Prostate gland (tissue), 2 donors: ENCODE results near the gene PRKAA1. TPM values are rescaled to one million over a fixed set of nuclear protein-coding genes. Genes with fewer than 3 reads are reported as not detected.
"Not testable (repeated sequence)": the region's sequence is repeated elsewhere in the genome, so short reads cannot be mapped to it uniquely, and the experiment has no call there.

Experiments
- DNase-seq: peaks from one replicate; pipeline ENCODE4 v3.0.0-alpha.2; 2019; ENCODE audit warnings: low spot score
- H3K27ac ChIP-seq, 2 donors: fragments of 200-600 bp; sonication (generic); 2 replicates each; pipeline ENCODE4 v1.5.1; 2017 to 2019
- H3K27me3 ChIP-seq: fragments of 200-600 bp; sonication (generic); replicated peaks from 2 replicates; pipeline ENCODE4 v1.5.1; 2019; ENCODE audit not compliant: insufficient read depth
- H3K36me3 ChIP-seq, 2 donors: fragments of 200-600 bp; sonication (generic); 1 replicate in 1 of 2; 2 replicates in 1 of 2; pipeline versions ENCODE4 v1.5.1 to v1.8.1; 2017 to 2019
- H3K4me1 ChIP-seq: fragments of 200-600 bp; sonication (generic); replicated peaks from 2 replicates; pipeline ENCODE4 v1.5.1; 2019
- H3K4me3 ChIP-seq, 2 donors: fragments of 200-600 bp; sonication (generic); 2 replicates each; pipeline ENCODE4 v1.5.1; 2017 to 2019
- H3K9me3 ChIP-seq: fragments of 200-600 bp; sonication (generic); 2 replicates; pipeline ENCODE4 v1.5.1; 2017
- CTCF ChIP-seq, 4 experiments: fragments of 200-600 bp in 2 of 4; fragments of 450-650 bp in 2 of 4; sonication (generic) in 2 of 4; IDR thresholded peaks; 1 replicate in 3 of 4; 2 replicates in 1 of 4; pipeline ENCODE4 v1.5.1; 2016 to 2019; ENCODE audit warnings: antibody characterized with exemption in 4 of 4, mild to moderate bottlenecking in 2 of 4, moderate library complexity in 2 of 4
- POLR2A ChIP-seq: fragments of 450-650 bp; IDR thresholded peaks from one replicate; pipeline ENCODE4 v1.6.1; 2016; ENCODE audit warnings: antibody characterized with exemption, mild to moderate bottlenecking
- POLR2AphosphoS5 ChIP-seq: sonication (generic); formaldehyde crosslinking; IDR thresholded peaks from one replicate; pipeline ENCODE4 v1.6.1; 2017; ENCODE audit warnings: antibody characterized with exemption
- WGBS: methylation state at CpG from one replicate; pipeline ENCODE4 v1.1.5; 2018; 5-methylcytosine and 5-hydroxymethylcytosine counted together
- intact Hi-C: fragments of 100-400 bp; cut with DNase I; formaldehyde crosslinking; loops from one replicate; pipeline ENCODE4 v1.14.2; 2022
- total RNA-seq, 2 donors: library from RNA; depleted of rRNA; stranded (reverse); fragments of >200 nt; gene quantifications; one replicate each; pipeline ENCODE4 v1.1.0, GENCODE V29; 2016

PRKAA1 gene
- total RNA-seq, 2 donors from 2014 or later = 64.9 to 110 TPM

GRCh38 chr5:40733434-40733833, 64.7 kb downstream of the PRKAA1 start:
- 86% methylated on average over 2 of the region's 2 CpGs for WGBS
- intact Hi-C loops = no loop called here

GRCh38 chr5:40722497-40722911, 75.7 kb downstream of the PRKAA1 start:
- H3K27me3 ChIP-seq, H3K36me3 ChIP-seq, H3K4me3 ChIP-seq, H3K4me1 ChIP-seq, H3K27ac ChIP-seq, H3K9me3 ChIP-seq, DNase-seq, intact Hi-C loops: not testable (repeated sequence)
- WGBS = 97% methylated on average over 36 of the region's 37 CpGs

More at GRCh38 chr5:40733434-40733833, 64.7 kb downstream of the PRKAA1 start:
- H3K9me3 ChIP-seq = no peaks in the 10 kb centered on the region
- no peaks in the 10 kb centered on the region for H3K27me3 ChIP-seq
- H3K4me1 ChIP-seq = no peaks in the 10 kb centered on the region
- no peaks in the 10 kb centered on the region for H3K36me3 ChIP-seq
- no peak overlapping the region for H3K27ac ChIP-seq
- no peak for DNase-seq
- H3K4me3 ChIP-seq = no peak overlapping the region
- TF ChIP-seq POLR2A = no peak
- TF ChIP-seq CTCF (IDR thresholded peaks at IDR 0.05) = no peak
- no peak for TF ChIP-seq POLR2AphosphoS5

- intact Hi-C loops = no loop called here
- Histone ChIP-seq H3K27me3 (no peaks in the 10 kb centered on the region), H3K4me3 (no peak overlapping the region), H3K27ac (no peak overlapping the region), H3K36me3 (no peaks in the 10 kb centered on the region), H3K9me3 (no peaks in the 10 kb centered on the region), H3K4me1 (no peaks in the 10 kb centered on the region)
- TF ChIP-seq POLR2A (no peak), CTCF (IDR thresholded peaks at IDR 0.05) (no peak), POLR2AphosphoS5 (no peak)
- DNase-seq = no peak
Measured at GRCh38 chr5:40720069-40720468, 78.1 kb downstream of the PRKAA1 start.

GRCh38 chr5:40717281-40717680, 80.9 kb downstream of the PRKAA1 start:
- no peak for DNase-seq
- Histone ChIP-seq H3K9me3 (no peaks in the 10 kb centered on the region), H3K4me3 (no peak overlapping the region), H3K27me3 (no peaks in the 10 kb centered on the region), H3K27ac (no peak overlapping the region), H3K4me1 (no peaks in the 10 kb centered on the region), H3K36me3 (no peaks in the 10 kb centered on the region)
- TF ChIP-seq CTCF (IDR thresholded peaks at IDR 0.05) = no peak
- no peak for TF ChIP-seq POLR2AphosphoS5
- no peak for TF ChIP-seq POLR2A
- intact Hi-C loops = no loop called here

GRCh38 chr5:40716590-40716989, 81.6 kb downstream of the PRKAA1 start:
- Histone ChIP-seq H3K36me3 (no peaks in the 10 kb centered on the region), H3K9me3 (no peaks in the 10 kb centered on the region), H3K4me3 (no peak overlapping the region), H3K27me3 (no peaks in the 10 kb centered on the region), H3K4me1 (no peaks in the 10 kb centered on the region), H3K27ac (no peak overlapping the region)
- intact Hi-C loops = no loop called here
- DNase-seq = no peak
- 91% methylated on average over 2 of the region's 2 CpGs for WGBS
- no peak for TF ChIP-seq POLR2A
- no peak for TF ChIP-seq CTCF (IDR thresholded peaks at IDR 0.05)
- no peak for TF ChIP-seq POLR2AphosphoS5
